ENCODE results near the gene FBXO15.

The FBXO15 gene

DNA sequence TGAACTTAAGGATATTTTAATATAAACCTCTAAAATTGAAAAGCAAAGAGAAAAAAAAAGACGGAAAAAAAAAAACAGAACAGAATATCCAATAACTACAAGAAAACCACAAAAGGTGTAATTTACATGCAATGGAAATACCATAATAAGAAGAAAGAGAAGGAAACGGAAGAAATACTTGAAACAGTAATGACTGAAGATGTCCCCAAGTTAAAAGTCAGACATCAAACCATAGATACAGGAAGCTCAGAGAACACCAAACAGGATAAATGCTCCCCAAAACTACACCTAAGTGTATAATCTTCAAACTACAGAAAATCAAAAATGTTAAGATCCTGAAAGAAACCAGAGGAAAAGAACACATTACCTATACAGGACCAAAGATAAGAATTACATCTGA lies 39.2 kb downstream of the FBXO15 start:
- Histone ChIP-seq H3K4me3 (ENCODE audit: severe bottlenecking) (no peak overlapping the region), H3K9me3 (ENCODE audit: severe bottlenecking) (no peaks in the 10 kb centered on the region), H3K27ac (ENCODE audit: poor library complexity, severe bottlenecking) (no peak overlapping the region), H3K4me1 (ENCODE audit: insufficient read depth, poor library complexity, severe bottlenecking) (no peaks in the 10 kb centered on the region), H3K36me3 (ENCODE audit: low read depth) (no peaks in the 10 kb centered on the region), H3K27me3 (ENCODE audit: insufficient read depth, poor library complexity, severe bottlenecking) (no peaks in the 10 kb centered on the region)
- TF ChIP-seq, protein P1, sequence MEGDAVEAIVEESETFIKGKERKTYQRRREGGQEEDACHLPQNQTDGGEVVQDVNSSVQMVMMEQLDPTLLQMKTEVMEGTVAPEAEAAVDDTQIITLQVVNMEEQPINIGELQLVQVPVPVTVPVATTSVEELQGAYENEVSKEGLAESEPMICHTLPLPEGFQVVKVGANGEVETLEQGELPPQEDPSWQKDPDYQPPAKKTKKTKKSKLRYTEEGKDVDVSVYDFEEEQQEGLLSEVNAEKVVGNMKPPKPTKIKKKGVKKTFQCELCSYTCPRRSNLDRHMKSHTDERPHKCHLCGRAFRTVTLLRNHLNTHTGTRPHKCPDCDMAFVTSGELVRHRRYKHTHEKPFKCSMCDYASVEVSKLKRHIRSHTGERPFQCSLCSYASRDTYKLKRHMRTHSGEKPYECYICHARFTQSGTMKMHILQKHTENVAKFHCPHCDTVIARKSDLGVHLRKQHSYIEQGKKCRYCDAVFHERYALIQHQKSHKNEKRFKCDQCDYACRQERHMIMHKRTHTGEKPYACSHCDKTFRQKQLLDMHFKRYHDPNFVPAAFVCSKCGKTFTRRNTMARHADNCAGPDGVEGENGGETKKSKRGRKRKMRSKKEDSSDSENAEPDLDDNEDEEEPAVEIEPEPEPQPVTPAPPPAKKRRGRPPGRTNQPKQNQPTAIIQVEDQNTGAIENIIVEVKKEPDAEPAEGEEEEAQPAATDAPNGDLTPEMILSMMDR (IDR thresholded peaks at IDR 0.05; ENCODE audit: poor library complexity, severe bottlenecking): no peak
- DNase-seq (ENCODE audit: low spot score) (no peak), ATAC-seq (ENCODE audit: low read depth) (no peak)

DNA sequence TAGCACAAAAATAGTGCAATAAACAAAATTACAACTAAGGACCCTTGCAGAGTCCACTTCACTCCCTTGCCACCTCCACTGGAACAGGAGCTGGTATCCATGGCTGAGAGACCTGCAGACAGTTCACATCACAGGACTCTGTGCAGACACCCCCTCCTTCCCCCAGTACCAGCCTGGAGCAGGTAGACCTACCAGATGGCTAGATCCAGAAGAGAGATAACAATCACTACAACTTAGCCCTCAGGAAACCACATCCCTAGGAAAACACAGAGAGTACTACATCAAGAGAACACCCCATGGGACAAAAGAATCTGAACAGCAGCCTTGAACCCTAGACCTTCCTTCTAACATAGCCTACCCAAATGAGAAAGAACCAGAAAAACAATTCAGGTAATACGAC lies 49.8 kb downstream of the FBXO15 start:
- TF ChIP-seq, protein P1 (IDR thresholded peaks at IDR 0.05; ENCODE audit: poor library complexity, severe bottlenecking): no peak
- Histone ChIP-seq H3K4me1 (ENCODE audit: insufficient read depth, poor library complexity, severe bottlenecking) (no peaks in the 10 kb centered on the region), H3K4me3 (ENCODE audit: severe bottlenecking) (no peak overlapping the region), H3K27ac (ENCODE audit: poor library complexity, severe bottlenecking) (no peak overlapping the region), H3K9me3 (ENCODE audit: severe bottlenecking) (no peaks in the 10 kb centered on the region), H3K36me3 (ENCODE audit: low read depth) (no peaks in the 10 kb centered on the region), H3K27me3 (ENCODE audit: insufficient read depth, poor library complexity, severe bottlenecking) (no peaks in the 10 kb centered on the region)
- DNase-seq (ENCODE audit: low spot score) (no peak), ATAC-seq (ENCODE audit: low read depth) (no peak)

DNA sequence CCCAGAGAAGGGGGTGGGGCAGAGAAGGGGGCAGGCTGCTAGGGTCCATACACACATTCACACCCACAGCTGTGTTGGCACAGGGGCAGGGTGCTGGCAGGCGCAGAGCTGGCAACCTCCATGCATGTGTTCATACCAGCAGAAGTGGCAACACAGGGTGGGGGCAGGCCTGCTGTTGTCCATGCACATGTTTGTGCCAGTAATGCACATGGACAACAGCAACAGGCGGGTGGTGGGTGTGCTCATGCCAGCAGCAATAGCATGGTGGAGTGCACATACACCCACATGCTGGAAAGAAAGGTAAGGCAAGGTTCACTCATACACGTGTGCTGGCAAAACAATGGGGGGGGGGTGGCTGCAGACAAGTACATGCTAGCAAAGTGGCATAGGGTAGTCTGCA lies 54.7 kb downstream of the FBXO15 start:
- H3K27ac ChIP-seq (ENCODE audit: poor library complexity, severe bottlenecking): no peak overlapping the region
- H3K4me1 ChIP-seq (ENCODE audit: insufficient read depth, poor library complexity, severe bottlenecking): no peaks in the 10 kb centered on the region
- no peaks in the 10 kb centered on the region for H3K9me3 ChIP-seq (ENCODE audit: severe bottlenecking)
- H3K27me3 ChIP-seq (ENCODE audit: insufficient read depth, poor library complexity, severe bottlenecking): peaks cover 5% of the 10 kb centered on the region
- H3K36me3 ChIP-seq (ENCODE audit: low read depth): no peaks in the 10 kb centered on the region
- DNase-seq (ENCODE audit: low spot score): no peak
- ATAC-seq (ENCODE audit: low read depth): no peak
- TF ChIP-seq, protein P1 (IDR thresholded peaks at IDR 0.05; ENCODE audit: poor library complexity, severe bottlenecking): no peak
- H3K4me3 ChIP-seq (ENCODE audit: severe bottlenecking): no peak overlapping the region

DNA sequence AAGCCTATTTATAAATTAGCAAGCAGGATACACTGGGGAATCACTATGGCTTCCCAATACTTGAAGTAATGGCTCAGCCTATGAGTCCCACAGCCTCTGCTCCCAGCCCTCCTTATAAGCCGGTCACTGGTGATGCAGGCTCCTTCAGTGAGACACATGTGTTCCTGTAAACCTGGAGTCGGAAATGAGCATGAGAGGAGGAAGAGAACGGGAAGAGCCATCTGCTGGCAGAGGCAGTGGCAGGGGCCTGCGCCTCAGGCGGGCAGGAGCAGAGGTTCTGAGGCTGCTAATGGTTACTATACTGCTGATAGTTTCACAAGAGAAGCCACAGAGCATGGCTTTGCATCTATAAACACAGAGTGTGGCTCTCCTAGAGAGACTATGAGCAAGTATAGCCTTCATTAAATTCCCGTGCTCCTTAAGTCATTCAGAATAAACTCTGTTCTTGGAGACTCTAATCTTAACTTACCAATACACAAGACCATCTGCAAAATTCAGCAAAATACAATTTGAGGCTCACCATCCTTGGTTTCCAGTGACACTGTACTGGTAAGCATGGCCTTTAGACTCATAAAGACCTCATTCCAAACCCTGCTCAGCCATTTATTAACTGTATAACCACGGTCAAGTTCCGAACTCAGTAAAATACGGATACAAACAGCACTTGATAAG lies 63.3 kb downstream of the FBXO15 start:
- Histone ChIP-seq H3K4me3 (ENCODE audit: severe bottlenecking) (no peak overlapping the region), H3K9me3 (ENCODE audit: severe bottlenecking) (no peaks in the 10 kb centered on the region), H3K36me3 (ENCODE audit: low read depth) (no peaks in the 10 kb centered on the region), H3K27ac (ENCODE audit: poor library complexity, severe bottlenecking) (no peak overlapping the region), H3K4me1 (ENCODE audit: insufficient read depth, poor library complexity, severe bottlenecking) (no peaks in the 10 kb centered on the region), H3K27me3 (ENCODE audit: insufficient read depth, poor library complexity, severe bottlenecking) (peaks cover 4% of the 10 kb centered on the region)
- TF ChIP-seq, protein P1 (IDR thresholded peaks at IDR 0.05; ENCODE audit: poor library complexity, severe bottlenecking): no peak
- DNase-seq (ENCODE audit: low spot score) (no peak), ATAC-seq (ENCODE audit: low read depth) (no peak)

DNA sequence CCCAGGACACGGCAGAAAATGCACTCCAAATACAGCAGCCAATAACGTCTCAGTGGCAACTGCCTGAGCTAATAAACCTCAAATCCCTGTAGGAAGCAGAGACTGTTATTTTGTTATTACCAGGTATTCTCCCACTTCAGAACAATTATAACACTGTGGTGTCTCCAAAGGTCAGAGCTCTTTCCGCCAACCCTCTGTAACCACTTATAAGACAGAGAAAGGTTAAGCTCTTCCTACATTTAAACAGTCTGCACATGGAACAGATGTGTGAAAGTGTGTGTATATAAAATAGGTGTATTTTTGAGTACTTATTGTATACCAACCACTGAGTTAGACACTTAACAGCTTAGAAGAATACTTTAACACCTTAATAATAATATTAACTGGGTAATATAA lies 64.1 kb downstream of the FBXO15 start:
- Histone ChIP-seq H3K4me3 (ENCODE audit: severe bottlenecking) (no peak overlapping the region), H3K27me3 (ENCODE audit: insufficient read depth, poor library complexity, severe bottlenecking) (peaks cover 4% of the 10 kb centered on the region), H3K4me1 (ENCODE audit: insufficient read depth, poor library complexity, severe bottlenecking) (no peaks in the 10 kb centered on the region), H3K27ac (ENCODE audit: poor library complexity, severe bottlenecking) (no peak overlapping the region), H3K9me3 (ENCODE audit: severe bottlenecking) (no peaks in the 10 kb centered on the region), H3K36me3 (ENCODE audit: low read depth) (no peaks in the 10 kb centered on the region)
- TF ChIP-seq, protein P1 (IDR thresholded peaks at IDR 0.05; ENCODE audit: poor library complexity, severe bottlenecking): no peak
- DNase-seq (ENCODE audit: low spot score) (no peak), ATAC-seq (ENCODE audit: low read depth) (no peak)
